ENCODE measurements around the gene GRK2.
A peak's percentile ranks its signal among the peaks of the same experiment; 100 is the strongest.

GRK2 gene

DNA sequence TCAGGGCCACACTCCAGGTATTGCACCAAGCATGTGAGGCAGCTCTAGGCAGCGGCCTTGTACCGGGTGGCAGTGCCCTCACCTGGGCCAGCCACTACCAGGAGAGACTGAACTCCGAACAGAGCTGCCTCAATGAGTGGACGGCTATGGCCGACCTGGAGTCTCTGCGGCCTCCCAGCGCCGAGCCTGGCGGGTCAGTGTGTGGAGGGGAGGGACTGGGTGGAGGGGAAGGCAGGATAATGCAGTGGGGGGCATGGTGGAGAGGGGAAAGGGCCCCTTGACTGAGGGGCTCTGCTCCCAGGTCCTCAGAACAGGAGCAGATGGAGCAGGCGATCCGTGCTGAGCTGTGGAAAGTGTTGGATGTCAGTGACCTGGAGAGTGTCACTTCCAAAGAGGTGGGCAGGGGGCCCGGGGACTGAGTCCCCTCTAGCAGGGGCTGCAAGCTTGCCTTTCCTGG is 41.3 kb downstream of the GRK2 start:
- POLR2A ChIA-PET (ENCODE audit: low non-redundant PET) = no interaction called here
- H3K27ac ChIP-seq = peak overlapping the region; percentile 99
- TF ChIP-seq, protein P1, sequence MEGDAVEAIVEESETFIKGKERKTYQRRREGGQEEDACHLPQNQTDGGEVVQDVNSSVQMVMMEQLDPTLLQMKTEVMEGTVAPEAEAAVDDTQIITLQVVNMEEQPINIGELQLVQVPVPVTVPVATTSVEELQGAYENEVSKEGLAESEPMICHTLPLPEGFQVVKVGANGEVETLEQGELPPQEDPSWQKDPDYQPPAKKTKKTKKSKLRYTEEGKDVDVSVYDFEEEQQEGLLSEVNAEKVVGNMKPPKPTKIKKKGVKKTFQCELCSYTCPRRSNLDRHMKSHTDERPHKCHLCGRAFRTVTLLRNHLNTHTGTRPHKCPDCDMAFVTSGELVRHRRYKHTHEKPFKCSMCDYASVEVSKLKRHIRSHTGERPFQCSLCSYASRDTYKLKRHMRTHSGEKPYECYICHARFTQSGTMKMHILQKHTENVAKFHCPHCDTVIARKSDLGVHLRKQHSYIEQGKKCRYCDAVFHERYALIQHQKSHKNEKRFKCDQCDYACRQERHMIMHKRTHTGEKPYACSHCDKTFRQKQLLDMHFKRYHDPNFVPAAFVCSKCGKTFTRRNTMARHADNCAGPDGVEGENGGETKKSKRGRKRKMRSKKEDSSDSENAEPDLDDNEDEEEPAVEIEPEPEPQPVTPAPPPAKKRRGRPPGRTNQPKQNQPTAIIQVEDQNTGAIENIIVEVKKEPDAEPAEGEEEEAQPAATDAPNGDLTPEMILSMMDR (conservative IDR thresholded peaks at IDR 0.05; ENCODE audit: low read depth) = no peak
- no peak for DNase-seq (ENCODE audit: low spot score)
- CTCF ChIA-PET = no interaction called here

DNA sequence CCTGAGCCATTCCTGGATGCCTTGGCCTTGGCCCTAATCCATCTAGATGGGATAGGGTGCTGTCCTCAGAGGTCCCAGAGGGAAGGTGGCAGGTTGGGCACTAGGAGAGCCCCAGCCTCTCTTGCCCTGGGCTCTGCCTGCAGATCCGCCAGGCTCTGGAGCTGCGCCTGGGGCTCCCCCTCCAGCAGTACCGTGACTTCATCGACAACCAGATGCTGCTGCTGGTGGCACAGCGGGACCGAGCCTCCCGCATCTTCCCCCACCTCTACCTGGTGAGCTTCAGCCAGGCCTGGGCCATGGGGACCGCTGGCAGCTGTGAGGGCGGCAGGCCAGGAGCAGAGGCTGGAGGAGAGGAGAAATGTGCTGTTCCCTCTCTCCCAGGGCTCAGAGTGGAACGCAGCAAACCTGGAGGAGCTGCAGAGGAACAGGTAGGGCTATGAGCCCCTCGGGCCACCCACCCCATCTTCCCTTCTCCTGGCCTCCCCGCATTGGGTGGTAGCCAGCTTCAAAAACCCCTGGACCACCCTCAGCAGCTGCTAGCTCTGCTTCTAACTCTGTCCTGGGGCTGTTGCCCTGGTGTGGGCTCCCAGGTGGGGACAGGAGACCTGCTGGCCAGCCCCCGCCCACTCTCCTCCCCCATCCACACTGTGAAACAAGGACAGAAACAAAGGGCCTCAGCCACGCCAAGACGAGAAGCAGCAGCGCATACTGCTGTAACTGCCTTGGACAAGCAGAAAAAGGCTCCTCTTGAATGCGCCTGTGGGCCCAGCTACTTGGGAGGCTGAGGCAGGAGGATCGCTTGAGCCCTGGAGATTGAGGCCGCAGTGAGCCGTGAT is 42.0 kb downstream of the GRK2 start:
- H3K27ac ChIP-seq = peak overlapping the region; percentile 99
- no peak for DNase-seq (ENCODE audit: low spot score)
- POLR2A ChIA-PET (ENCODE audit: low non-redundant PET) = interaction anchor here (0.7 kb wide), 1 partner anchor 17 kb away, joined by 9 read pairs; no protein-coding TSS in a partner anchor
- CTCF ChIA-PET = interaction anchor here (0.7 to 1.1 kb wide), 2 partner anchors 9 kb away, joined by 3 to 6 read pairs; no protein-coding TSS in a partner anchor
- TF ChIP-seq, protein P1 (conservative IDR thresholded peaks at IDR 0.05; ENCODE audit: low read depth) = no peak

DNA sequence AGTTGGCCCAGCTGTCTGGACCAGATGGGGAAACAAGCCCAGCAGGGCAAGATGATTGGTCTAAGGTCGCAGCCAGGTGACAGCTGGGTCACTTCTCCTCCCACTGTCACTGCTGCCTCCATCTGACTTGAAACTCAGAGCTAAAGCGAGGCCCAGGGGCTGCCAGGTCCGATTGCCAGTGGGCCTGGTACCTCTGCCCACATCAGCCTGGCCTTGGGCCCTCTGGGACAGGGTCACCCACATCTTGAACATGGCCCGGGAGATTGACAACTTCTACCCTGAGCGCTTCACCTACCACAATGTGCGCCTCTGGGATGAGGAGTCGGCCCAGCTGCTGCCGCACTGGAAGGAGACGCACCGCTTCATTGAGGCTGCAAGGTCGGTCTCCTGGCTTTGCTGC is 42.9 kb downstream of the GRK2 start:
- DNase-seq (ENCODE audit: low spot score) = no peak
- TF ChIP-seq, protein P1 (conservative IDR thresholded peaks at IDR 0.05; ENCODE audit: low read depth) = no peak
- POLR2A ChIA-PET (ENCODE audit: low non-redundant PET) = no interaction called here
- H3K27ac ChIP-seq = peak overlapping the region; percentile 99
- CTCF ChIA-PET = interaction anchor here (0.9 to 1.2 kb wide), 3 partner anchors 8 to 47 kb away, joined by 3 read pairs; no protein-coding TSS in a partner anchor

DNA sequence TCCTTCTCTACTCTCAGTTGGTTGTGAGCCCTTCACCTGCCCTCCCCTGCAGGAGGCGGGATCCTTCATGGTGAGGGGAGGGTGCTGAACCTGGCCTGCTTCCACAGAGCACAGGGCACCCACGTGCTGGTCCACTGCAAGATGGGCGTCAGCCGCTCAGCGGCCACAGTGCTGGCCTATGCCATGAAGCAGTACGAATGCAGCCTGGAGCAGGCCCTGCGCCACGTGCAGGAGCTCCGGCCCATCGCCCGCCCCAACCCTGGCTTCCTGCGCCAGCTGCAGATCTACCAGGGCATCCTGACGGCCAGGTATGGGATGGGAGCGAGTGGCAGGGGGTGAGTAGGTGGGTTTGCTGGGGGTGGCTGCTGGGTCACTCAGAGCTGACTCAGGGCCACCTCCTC is 43.4 kb downstream of the GRK2 start:
- CTCF ChIA-PET = interaction anchor here (0.5 to 1.2 kb wide), 3 partner anchors 36 to 79 kb away, joined by 3 read pairs; no protein-coding TSS in a partner anchor
- DNase-seq (ENCODE audit: low spot score) = no peak
- peak overlapping the region; percentile 99 for H3K27ac ChIP-seq

DNA sequence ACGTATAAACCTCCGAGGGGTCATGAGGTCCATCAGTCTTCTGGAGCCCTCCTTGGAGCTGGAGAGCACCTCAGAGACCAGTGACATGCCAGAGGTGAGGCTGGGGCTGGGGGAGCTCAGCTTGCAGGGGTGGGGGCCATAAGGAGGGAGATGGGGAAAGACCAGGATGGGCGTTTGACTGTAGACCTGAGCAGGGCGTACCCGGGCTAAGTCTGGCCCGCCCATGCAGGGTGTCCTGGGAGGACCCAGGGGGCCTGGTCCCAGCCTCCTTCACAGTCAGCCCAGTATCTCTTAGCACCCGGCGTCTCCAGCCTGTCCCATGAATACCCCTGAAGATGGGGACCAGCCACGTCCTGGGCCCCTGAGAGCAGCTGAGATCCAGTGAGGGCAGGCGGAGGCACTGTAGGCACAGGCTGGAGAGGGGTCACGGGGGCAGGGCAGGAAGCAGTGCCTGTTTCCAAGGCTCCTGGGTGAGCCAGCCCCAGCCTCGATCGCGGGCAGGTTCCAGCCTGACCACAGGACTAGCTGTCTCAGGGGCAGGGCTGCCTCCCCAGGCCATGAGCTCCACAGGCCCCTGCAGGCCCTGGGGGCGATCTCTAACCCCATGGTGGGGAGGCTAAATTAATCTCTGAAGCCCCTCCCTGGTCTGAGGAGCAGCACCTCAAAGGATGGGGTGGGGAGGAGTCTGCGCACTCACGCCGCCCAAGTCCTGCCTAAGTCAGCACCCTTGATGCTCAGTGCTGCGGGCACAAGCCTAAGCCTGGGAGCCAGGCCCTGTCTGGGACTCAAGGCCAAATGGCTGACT is 44.2 kb downstream of the GRK2 start:
- DNase-seq (ENCODE audit: low spot score) = peak; percentile 66
- ChIA-PET POLR2A (ENCODE audit: low non-redundant PET) (interaction anchor here (0.5 to 0.8 kb wide), 2 partner anchors 75 to 234 kb away, joined by 3 read pairs; no protein-coding TSS in a partner anchor), CTCF (interaction anchor here (0.5 to 1.4 kb wide), 4 partner anchors 36 to 78 kb away, joined by 3 to 8 read pairs (median 3); no protein-coding TSS in a partner anchor)
- TF ChIP-seq, protein P1 (conservative IDR thresholded peaks at IDR 0.05; ENCODE audit: low read depth) = no peak
- H3K27ac ChIP-seq = peak overlapping the region; percentile 99

More for the DNA sequence above, 43.4 kb downstream of the GRK2 start:
- POLR2A ChIA-PET (ENCODE audit: low non-redundant PET) = interaction anchor here (0.5 kb wide), 1 partner anchor 74 kb away, joined by 3 read pairs; no protein-coding TSS in a partner anchor
- TF ChIP-seq, protein P1 (conservative IDR thresholded peaks at IDR 0.05; ENCODE audit: low read depth) = no peak

All from RWPE1 (cell line).